Measurements from ENCODE around the gene WDFY3.

The WDFY3 gene

GRCh38 chr4:84971319-84971932 is 4.9 kb upstream of the WDFY3 start:
- Histone ChIP-seq H3K4me2 (no peak overlapping the region), H3K79me2 (ENCODE audit: insufficient read depth, low read depth) (no peaks in the 10 kb centered on the region), H3K27me3 (ENCODE audit: insufficient read depth, low read depth) (no peaks in the 10 kb centered on the region), H3K36me3 (ENCODE audit: insufficient read depth) (no peaks in the 10 kb centered on the region), H3K4me3 (IDR thresholded peaks at IDR 0.05; ENCODE audit: insufficient read depth, low read depth, low read length) (no peak overlapping the region), H2AFZ (ENCODE audit: low read depth) (peak overlapping the region; percentile 25; the same call in 1 of the 2 replicates), H3K27ac (no peak overlapping the region), H4K20me1 (ENCODE audit: insufficient read depth) (no peaks in the 10 kb centered on the region), H3K9ac (no peak overlapping the region), H3K4me1 (ENCODE audit: low read depth, poor library complexity, severe bottlenecking) (peaks cover 8% of the 10 kb centered on the region)
- TF ChIP-seq CTCF (conservative IDR thresholded peaks at IDR 0.05; ENCODE audit: low read depth, low read length): peak; percentile 76

- Histone ChIP-seq H2AFZ (ENCODE audit: low read depth) (no peak overlapping the region), H3K79me2 (ENCODE audit: insufficient read depth, low read depth) (peaks cover 16% of the 10 kb centered on the region), H3K9ac (no peak overlapping the region), H3K4me1 (ENCODE audit: low read depth, poor library complexity, severe bottlenecking) (peaks cover 22% of the 10 kb centered on the region), H3K4me3 (IDR thresholded peaks at IDR 0.05; ENCODE audit: insufficient read depth, low read depth, low read length) (no peak overlapping the region), H3K4me2 (no peak overlapping the region), H3K27ac (no peak overlapping the region), H3K27me3 (ENCODE audit: insufficient read depth, low read depth) (no peaks in the 10 kb centered on the region), H4K20me1 (ENCODE audit: insufficient read depth) (no peaks in the 10 kb centered on the region), H3K36me3 (ENCODE audit: insufficient read depth) (no peaks in the 10 kb centered on the region)
- no peak for TF ChIP-seq CTCF (conservative IDR thresholded peaks at IDR 0.05; ENCODE audit: low read depth, low read length)
Measured at GRCh38 chr4:84968925-84969324, 2.4 kb upstream of the WDFY3 start.

- H2AFZ ChIP-seq (ENCODE audit: low read depth): peak overlapping the region; percentile 91
- H3K36me3 ChIP-seq (ENCODE audit: insufficient read depth): no peaks in the 10 kb centered on the region
- TF ChIP-seq CTCF (conservative IDR thresholded peaks at IDR 0.05; ENCODE audit: low read depth, low read length): no peak
- H3K79me2 ChIP-seq (ENCODE audit: insufficient read depth, low read depth): peaks cover 22% of the 10 kb centered on the region
- no peak overlapping the region for H3K27ac ChIP-seq
- H3K4me3 ChIP-seq (IDR thresholded peaks at IDR 0.05; ENCODE audit: insufficient read depth, low read depth, low read length): peak overlapping the region; percentile 53
- peak overlapping the region; percentile 48 for H3K4me2 ChIP-seq
- no peaks in the 10 kb centered on the region for H4K20me1 ChIP-seq (ENCODE audit: insufficient read depth)
- H3K4me1 ChIP-seq (ENCODE audit: low read depth, poor library complexity, severe bottlenecking): peaks cover 22% of the 10 kb centered on the region
- no peaks in the 10 kb centered on the region for H3K27me3 ChIP-seq (ENCODE audit: insufficient read depth, low read depth)
- peak overlapping the region; percentile 71; the same call in 1 of the 2 replicates for H3K9ac ChIP-seq
Measured at GRCh38 chr4:84967243-84967690, 777 bp upstream of the WDFY3 start.

- Histone ChIP-seq H3K36me3 (ENCODE audit: insufficient read depth) (no peaks in the 10 kb centered on the region), H3K9ac (peak overlapping the region; percentile 71; the same call in 1 of the 2 replicates), H4K20me1 (ENCODE audit: insufficient read depth) (no peaks in the 10 kb centered on the region), H3K79me2 (ENCODE audit: insufficient read depth, low read depth) (peaks cover 22% of the 10 kb centered on the region), H3K27ac (no peak overlapping the region), H3K27me3 (ENCODE audit: insufficient read depth, low read depth) (no peaks in the 10 kb centered on the region), H3K4me1 (ENCODE audit: low read depth, poor library complexity, severe bottlenecking) (peaks cover 18% of the 10 kb centered on the region), H3K4me2 (peak overlapping the region; percentile 79), H3K4me3 (IDR thresholded peaks at IDR 0.05; ENCODE audit: insufficient read depth, low read depth, low read length) (peak overlapping the region; percentile 31), H2AFZ (ENCODE audit: low read depth) (peak overlapping the region; percentile 91)
- TF ChIP-seq CTCF (conservative IDR thresholded peaks at IDR 0.05; ENCODE audit: low read depth, low read length): no peak
Measured at GRCh38 chr4:84965553-84966381, 723 bp downstream of the WDFY3 start.

All from KMS-11 (cell line).